GM23248 (cell line): Measurements from ENCODE around the gene DNAH7.

Experiments
- EZH2 ChIP-seq: fragments of 200-600 bp; sonication (generic); IDR thresholded peaks from 2 replicates; pipeline ENCODE4 v1.6.1; 2018; ENCODE audit warnings: antibody characterized with exemption, mild to moderate bottlenecking; ENCODE audit not compliant: insufficient read depth, poor library complexity, severe bottlenecking
- EZH2phosphoT487 ChIP-seq: fragments of 200-600 bp; sonication (generic); IDR thresholded peaks from 2 replicates; pipeline ENCODE4 v1.6.1; 2018; ENCODE audit warnings: antibody characterized with exemption, moderate library complexity, mild to moderate bottlenecking, low read depth; ENCODE audit not compliant: insufficient read depth

DNA sequence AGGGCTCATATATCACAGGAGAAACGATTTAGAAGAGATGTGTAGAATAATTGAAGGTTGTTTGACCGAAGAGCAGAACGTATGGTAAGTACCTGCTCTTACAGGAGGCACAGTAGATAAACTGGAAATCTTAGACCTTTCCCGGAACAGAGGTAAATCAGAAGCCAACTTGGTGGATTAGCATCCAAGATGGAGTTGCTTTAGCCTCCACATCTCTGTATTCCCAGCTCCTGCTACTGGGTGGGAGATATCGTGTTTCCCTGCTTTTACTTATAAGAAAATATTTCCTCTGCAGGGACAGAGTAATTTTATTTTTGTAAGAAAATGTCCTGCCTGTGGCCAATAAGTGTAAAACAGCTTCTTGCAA is 247.1 kb downstream of the DNAH7 start:
- no peak for TF ChIP-seq EZH2
- TF ChIP-seq EZH2phosphoT487: no peak
